NCI-H2107 treated with DMSO at 0.1 percent for 48 hours (cell line): Measurements from ENCODE around the gene BCLAF1.

ENCODE experiments used
- DNase-seq: peaks from one replicate; lab custom pipeline; 2025; ENCODE audit not compliant: unreplicated experiment; lab: John Stamatoyannopoulos, UW

Gene BCLAF1

GRCh38 chr6:136208783-136209182 lies 80.9 kb downstream of the BCLAF1 start:
- DNase-seq, result no peak
